GM12878 (cell line): Measurements from ENCODE around the gene GPR18. TPM values are rescaled to one million over a fixed set of nuclear protein-coding genes. Genes with fewer than 3 reads are reported as not detected.

Experiments
- ATAC-seq: fragments of 200-7000 bp; cut with Tn5 transposase; 3 replicates; pipeline ENCODE4 v1.9.1; 2020; ENCODE audit warnings: mild to moderate bottlenecking, moderate library complexity
- BruUV-seq: library from RNA; stranded (reverse); fragments of 400-500 nt; replicated peaks from 2 replicates; lab custom pipeline; 2021; lab: Mats Ljungman, UMichigan
- CTCF ChIA-PET: fragments of 300-600 bp; sonication (Branson Sonifier 250); formaldehyde crosslinking; extraction: SDS; loops from one replicate; lab custom pipeline; 2021; ENCODE audit warnings: inconsistent platforms; lab: Yijun Ruan, JAX
- POLR2A ChIA-PET: fragments of 350-600 bp; formaldehyde crosslinking; extraction: SDS; loops from one replicate; lab custom pipeline; 2021; ENCODE audit warnings: inconsistent platforms; lab: Charles Lee
- RAD21 ChIA-PET: fragments of 300-600 bp; sonication (Branson Sonifier 250); formaldehyde crosslinking; loops from one replicate; lab custom pipeline; 2023; ENCODE audit warnings: antibody characterized with exemption; ENCODE audit not compliant: unreplicated experiment; lab: Charles Lee
- SMC1A ChIA-PET: fragments of 300-600 bp; sonication (Branson Sonifier 250); formaldehyde crosslinking; loops from one replicate; lab custom pipeline; 2023; ENCODE audit not compliant: unreplicated experiment, uncharacterized antibody; lab: Charles Lee
- DNase-seq: peaks from one replicate; pipeline ENCODE4 v3.0.0-alpha.2; 2011; ENCODE audit warnings: low read depth, low spot score
- FAIRE-seq: peaks from 3 replicates; lab custom pipeline; 2011; peaks lifted over from hg19 to GRCh38; lab: Jason Lieb, UNC
- H2AFZ ChIP-seq: 2 replicates; pipeline ENCODE4 v1.6.0; 2011; ENCODE audit warnings: low read depth, low read length, control low read depth; ENCODE audit not compliant: control insufficient read depth
- H3K27ac ChIP-seq: 2 replicates; pipeline ENCODE4 v1.5.1; 2011; ENCODE audit warnings: control low read depth; ENCODE audit not compliant: control insufficient read depth, insufficient read depth
- H3K27me3 ChIP-seq, 2 experiments: replicated peaks in 1 of 2; 2 replicates each; pipeline versions ENCODE4 v1.6.0 to v1.6.1; 2011; ENCODE audit warnings: low read length in 1 of 2; ENCODE audit not compliant: control insufficient read depth in 2 of 2, insufficient read depth in 2 of 2
- H3K36me3 ChIP-seq, 2 experiments: 2 replicates each; pipeline ENCODE4 v1.5.1; 2011; ENCODE audit warnings: low read length in 1 of 2; ENCODE audit not compliant: control insufficient read depth in 2 of 2, insufficient read depth in 2 of 2
- H3K4me1 ChIP-seq: 2 replicates; pipeline ENCODE4 v1.6.1; 2011; ENCODE audit warnings: mild to moderate bottlenecking, low read length, moderate library complexity, mixed read lengths; ENCODE audit not compliant: control insufficient read depth, insufficient read depth
- H3K4me2 ChIP-seq: 2 replicates; pipeline ENCODE4 v1.6.0; 2011; ENCODE audit warnings: control low read depth; ENCODE audit not compliant: control insufficient read depth, insufficient read depth
- H3K4me3 ChIP-seq: fragments of 200-600 bp; sonication (generic); 2 replicates; pipeline ENCODE4 v1.5.1; 2016
- H3K79me2 ChIP-seq: 2 replicates; pipeline ENCODE4 v1.6.0; 2011; ENCODE audit warnings: low read length; ENCODE audit not compliant: control insufficient read depth, insufficient read depth
- H3K9ac ChIP-seq: 2 replicates; pipeline ENCODE4 v1.8.0; 2011; ENCODE audit warnings: low read length, control low read depth, mixed read lengths; ENCODE audit not compliant: control insufficient read depth, insufficient read depth
- H3K9me3 ChIP-seq: replicated peaks from 3 replicates; pipeline ENCODE4 v1.5.1; 2011; ENCODE audit warnings: mild to moderate bottlenecking, low read length; ENCODE audit not compliant: control insufficient read depth, insufficient read depth
- H4K20me1 ChIP-seq: 2 replicates; pipeline ENCODE4 v1.6.0; 2011; ENCODE audit not compliant: control insufficient read depth, insufficient read depth
- PBX3 ChIP-seq: IDR thresholded peaks from 2 replicates; pipeline ENCODE4 v1.6.1; 2011; ENCODE audit warnings: mild to moderate bottlenecking, low read depth, low read length, moderate library complexity; ENCODE audit not compliant: insufficient replicate concordance
- SRF ChIP-seq, 2 experiments: IDR thresholded peaks; 2 replicates each; pipeline ENCODE4 v1.6.1; 2011; ENCODE audit warnings: low read depth in 2 of 2, low read length in 2 of 2, mild to moderate bottlenecking in 1 of 2, moderate library complexity in 1 of 2
- TBL1XR1 ChIP-seq: IDR thresholded peaks from 2 replicates; pipeline ENCODE4 v1.6.1; 2012; ENCODE audit warnings: low read depth, low read length, improper control_type of control experiment
- WGBS: methylation state at CpG from one replicate; pipeline ENCODE4 v1.1.6; 2016; ENCODE audit warnings: low lambda C conversion rate; ENCODE audit not compliant: insufficient replicate concordance, insufficient coverage; ENCODE audit errors: missing lambda C conversion rate; 5-methylcytosine and 5-hydroxymethylcytosine counted together
- in situ Hi-C: fragments of 300-500 bp; cut with MboI; formaldehyde crosslinking; loops from 9 replicates; pipeline ENCODE4 v1.14.3; 2018; ENCODE audit warnings: mixed read lengths
- intact Hi-C: fragments of 100-400 bp; cut with micrococcal nuclease; formaldehyde crosslinking; loops from one replicate; pipeline ENCODE4 v1.14.2; 2022; ENCODE audit not compliant: unreplicated experiment
- polyA plus RNA-seq, 11 experiments: library from polyadenylated mRNA; depleted of rRNA in 4 of 11; unstranded in 6 of 11; stranded (reverse) in 5 of 11; fragments of >200 nt; fragmentation: Nextera tagmentation in 4 of 11; fragmentation: Illumina TruSeq in 1 of 11; extraction: Ambion mirVana in 4 of 11; extraction: Trizol in 1 of 11; gene quantifications; 1 replicate in 1 of 11; 2 replicates in 10 of 11; pipeline versions ENCODE4 v1.2.1 to v1.2.3, GENCODE V29; 2011 to 2016; ENCODE audit warnings: inconsistent platforms in 2 of 11, missing spikeins in 2 of 11, low read depth in 1 of 11
- total RNA-seq, 4 experiments: library from RNA; depleted of rRNA in 3 of 4; stranded (reverse); fragments of >200 nt in 3 of 4; fragmentation: Illumina TruSeq in 1 of 4; extraction: Trizol in 1 of 4; gene quantifications; 2 replicates each; pipeline versions ENCODE4 v1.2.1 to v1.2.3, GENCODE V29; 2013 to 2021

The GPR18 gene
- total and polyA plus RNA-seq, 10 of the 15 experiments (the other 5 are each of a cell fraction or from before 2014, with no cell fraction given) = 3.3 to 12.9 (median 5.2) TPM

- Histone ChIP-seq H4K20me1 (no peaks in the 10 kb centered on the region), H3K9ac (no peak overlapping the region), H3K9me3 (no peaks in the 10 kb centered on the region), H3K36me3 (peaks cover 2 to 5% of the 10 kb centered on the region in 2 experiments; a peak in 3 of 4 replicates), H3K27me3 (no peaks in the 10 kb centered on the region), H3K4me1 (peaks cover 21% of the 10 kb centered on the region), H3K4me3 (no peak overlapping the region), H3K27ac (no peak overlapping the region), H2AFZ (no peak overlapping the region), H3K4me2 (no peak overlapping the region), H3K79me2 (peaks cover 2% of the 10 kb centered on the region)
- BruUV-seq = no TSS peak
- FAIRE-seq (no peak), DNase-seq (no peak), ATAC-seq (no peak)
- CTCF ChIA-PET = interaction anchor here (0.9 to 2.7 kb wide), 8 partner anchors 8 to 84 kb away, joined by 3 to 16 read pairs (median 4); no protein-coding TSS in a partner anchor
- RAD21 ChIA-PET = interaction anchor here (0.7 to 2.4 kb wide), 7 partner anchors 10 to 83 kb away, joined by 3 to 13 read pairs (median 5); no protein-coding TSS in a partner anchor
- in situ Hi-C loops = loop anchor here (5.0 to 10.0 kb wide), 2 partner anchors 83 to 405 kb away; no protein-coding TSS in a partner anchor
- POLR2A ChIA-PET = interaction anchor here (0.7 to 1.0 kb wide), 4 partner anchors 26 to 59 kb away, joined by 3 to 4 read pairs (median 3); no protein-coding TSS in a partner anchor
- SMC1A ChIA-PET = interaction anchor here (0.8 to 2.7 kb wide), 8 partner anchors 9 to 121 kb away, joined by 3 to 14 read pairs (median 4); no protein-coding TSS in a partner anchor
- WGBS = 98% methylated on average over 5 of the region's 5 CpGs
- intact Hi-C loops = loop anchor here (10.0 kb wide), 1 partner anchor 345 kb away; the partner anchor contains the start of gene CLYBL
- TF ChIP-seq TBL1XR1 (no peak), SRF (IDR thresholded peaks at IDR 0.05; ENCODE audit: low read depth in 2 of 2, low read length in 2 of 2) (no peak), PBX3 (no peak)
These were observed 2.0 kb upstream of the GPR18 start for GRCh38 chr13:99260216-99260615.
